ENCODE results near the gene UROC1.
"Not testable (repeated sequence)": the region's sequence is repeated elsewhere in the genome, so short reads cannot be mapped to it uniquely, and the experiment has no call there.

The UROC1 gene

GRCh38 chr3:126547721-126548120 lies 30.1 kb upstream of the UROC1 start:
- in situ Hi-C loops (cut with MboI; ENCODE audit: low sequenced_read_pairs), result no loop called here

DNA sequence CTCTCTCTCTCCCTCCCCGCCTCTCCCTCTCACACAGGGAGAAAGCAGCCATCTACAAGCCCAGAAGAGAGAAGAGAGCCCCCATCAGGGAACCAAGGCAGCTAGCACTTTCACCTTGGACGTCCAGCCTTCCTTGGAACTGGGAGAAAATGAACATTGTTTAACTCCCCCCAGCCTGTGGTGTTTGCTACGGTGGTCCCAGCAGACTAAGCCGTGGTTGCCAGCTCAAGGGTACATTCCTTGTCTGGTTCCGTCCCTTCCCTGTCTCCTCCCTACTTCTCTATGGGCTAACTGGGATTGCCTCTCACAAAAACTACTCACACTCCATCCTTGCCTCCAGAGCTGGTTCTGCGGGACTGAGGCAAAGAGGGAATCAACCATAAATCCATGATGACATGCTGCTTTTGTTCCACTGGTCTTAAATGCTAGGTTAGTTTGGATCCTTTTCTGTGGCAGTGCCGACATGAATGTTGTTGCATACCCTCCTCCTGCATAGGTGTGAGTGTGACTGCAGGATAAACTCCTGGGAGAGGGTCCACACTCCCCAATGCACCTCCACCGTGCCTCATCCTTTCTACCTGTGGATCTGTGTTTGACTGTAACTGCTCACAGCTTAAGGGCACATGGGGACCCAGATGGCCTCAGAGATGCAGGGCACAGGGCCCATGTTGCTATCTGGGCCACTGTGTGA lies 29.1 kb upstream of the UROC1 start:
- in situ Hi-C loops (cut with MboI; ENCODE audit: low sequenced_read_pairs), result no loop called here

DNA sequence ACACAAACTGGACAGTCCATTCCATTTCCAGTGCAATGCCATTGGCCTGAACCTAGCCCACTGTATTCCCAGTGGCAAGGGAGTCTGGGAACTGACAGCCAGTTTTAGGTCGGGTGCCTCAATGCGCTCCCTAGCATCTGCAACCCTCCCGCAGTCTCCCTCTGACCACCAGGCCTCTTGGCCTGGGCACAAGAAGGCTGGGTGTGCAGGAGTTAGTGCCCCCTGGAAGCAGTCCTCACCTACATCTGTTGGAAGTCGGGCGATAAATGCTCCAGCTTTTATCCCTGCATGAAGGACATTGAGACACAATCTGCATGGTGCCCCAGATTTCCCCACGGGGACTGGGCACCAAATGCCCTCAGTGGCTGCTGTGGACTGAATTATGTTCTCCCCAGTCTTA lies 28.4 kb upstream of the UROC1 start:
- in situ Hi-C loops (cut with MboI; ENCODE audit: low sequenced_read_pairs), result no loop called here

DNA sequence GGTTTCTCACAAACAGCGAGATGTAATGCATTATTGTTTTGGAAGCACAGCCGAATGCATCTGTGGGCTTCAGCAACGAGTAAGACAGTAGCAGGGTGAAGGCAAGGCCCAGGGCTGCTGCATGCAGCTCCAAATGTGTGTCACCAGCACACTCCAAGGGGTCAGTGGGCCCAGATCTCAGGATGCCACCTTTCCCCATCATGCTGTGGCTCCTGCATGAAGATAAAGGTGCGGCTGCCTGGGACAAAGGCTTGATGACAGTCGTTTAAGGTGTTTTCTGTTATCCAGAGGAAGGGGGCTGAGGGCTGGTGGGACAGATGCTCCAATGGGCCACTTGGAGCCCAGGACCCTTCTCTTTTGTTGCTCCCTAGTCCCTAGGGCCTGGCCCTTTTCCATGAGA lies 28.0 kb upstream of the UROC1 start:
- in situ Hi-C loops (cut with MboI; ENCODE audit: low sequenced_read_pairs), result no loop called here

GRCh38 chr3:126544596-126545281 lies 27.2 kb upstream of the UROC1 start:
- in situ Hi-C loops (cut with MboI; ENCODE audit: low sequenced_read_pairs), result no loop called here

DNA sequence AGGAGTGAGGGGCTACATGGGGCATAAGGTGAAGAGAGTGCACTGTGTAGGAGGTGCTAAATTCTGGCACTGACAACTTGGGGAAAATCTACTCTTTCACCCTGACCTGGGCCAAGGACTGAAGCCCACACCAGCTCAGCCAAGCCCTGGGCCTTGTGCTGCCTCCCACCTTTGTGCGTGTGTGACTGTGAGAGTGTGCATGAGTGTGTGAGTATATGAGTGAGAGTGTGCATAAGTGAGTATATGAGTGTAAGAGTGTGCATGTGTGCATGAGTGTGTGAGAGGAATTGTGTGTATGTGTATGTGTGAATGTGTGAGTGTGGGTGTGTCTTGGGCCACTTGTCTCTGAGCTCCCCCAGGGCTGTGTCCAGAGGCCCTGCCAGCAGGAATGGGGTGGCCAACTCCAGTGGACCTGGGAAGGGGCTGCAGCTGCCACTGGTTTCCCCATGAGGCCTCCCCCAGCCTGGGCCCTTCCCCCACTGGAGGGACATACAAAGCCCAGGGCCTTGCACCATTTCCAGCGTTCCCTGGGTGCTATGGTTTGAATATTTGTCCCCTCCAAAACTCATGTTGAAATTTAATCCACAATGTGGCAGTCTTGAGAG lies 26.0 kb upstream of the UROC1 start:
- in situ Hi-C loops (cut with MboI; ENCODE audit: low sequenced_read_pairs), result no loop called here

GRCh38 chr3:126542340-126543241 lies 25.0 kb upstream of the UROC1 start:
- in situ Hi-C loops (cut with MboI; ENCODE audit: low sequenced_read_pairs), result no loop called here

- in situ Hi-C loops (cut with MboI; ENCODE audit: low sequenced_read_pairs), result no loop called here
Measured at GRCh38 chr3:126541628-126542339, 24.2 kb upstream of the UROC1 start.

DNA sequence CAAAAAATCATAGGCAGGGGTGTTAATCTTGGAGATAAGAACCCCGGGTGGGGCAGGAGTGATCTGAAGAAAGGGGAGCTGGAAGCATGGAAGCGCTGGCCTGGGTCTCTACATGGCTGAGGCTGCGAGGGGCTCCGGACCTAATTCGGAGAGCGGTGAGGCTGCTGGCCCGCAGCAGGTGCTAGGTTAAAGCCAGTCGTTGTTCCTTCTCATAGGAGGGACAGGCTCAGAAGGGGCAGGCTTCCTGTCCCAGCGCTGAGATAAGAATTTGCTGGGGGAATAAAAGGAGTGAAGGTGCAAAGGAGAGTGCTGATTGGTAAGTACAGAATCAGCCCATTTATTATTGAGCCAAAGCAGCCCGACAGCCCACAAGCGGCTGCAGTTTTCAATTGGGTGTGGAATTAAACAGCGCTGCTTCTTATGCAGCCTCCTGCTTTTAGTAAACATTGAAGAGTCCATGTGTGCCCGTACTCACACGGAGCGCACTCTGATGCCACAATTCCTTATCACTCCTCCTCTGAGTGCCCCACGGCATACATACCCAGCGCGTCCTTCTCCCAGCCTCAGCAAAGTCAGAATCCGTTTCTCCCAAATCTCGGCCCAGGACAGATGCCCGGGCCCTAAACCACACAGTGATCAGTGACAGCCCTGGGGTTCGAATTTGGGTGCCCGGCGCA lies 23.5 kb upstream of the UROC1 start:
- in situ Hi-C loops (cut with MboI; ENCODE audit: low sequenced_read_pairs), result no loop called here

DNA sequence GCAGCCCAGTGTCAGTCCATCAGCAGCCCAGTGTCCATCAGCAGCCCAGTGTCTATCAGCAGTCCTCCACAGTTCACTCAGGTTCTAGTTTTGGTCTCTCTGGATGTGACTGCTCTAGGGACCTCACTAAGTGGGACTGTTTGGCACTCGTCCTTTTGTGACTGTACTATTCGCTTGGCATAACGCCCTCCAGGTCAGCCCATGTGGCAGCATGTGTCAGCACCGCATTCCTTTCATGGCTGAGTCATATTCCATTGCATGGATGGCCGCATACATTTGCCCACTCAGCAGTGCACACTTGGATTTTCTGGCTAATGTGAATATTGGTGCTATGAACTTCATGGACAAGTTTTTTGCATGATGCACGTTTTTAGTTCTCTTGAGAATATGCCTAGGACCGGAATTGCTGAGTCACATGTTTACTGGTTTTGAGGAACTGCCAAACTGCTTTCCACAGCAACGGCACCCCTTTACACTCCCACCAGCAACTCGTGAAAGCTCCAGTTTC lies 22.8 kb upstream of the UROC1 start:
- in situ Hi-C loops (cut with MboI; ENCODE audit: low sequenced_read_pairs), result no loop called here

GRCh38 chr3:126539558-126540250 lies 22.1 kb upstream of the UROC1 start:
- in situ Hi-C loops (cut with MboI; ENCODE audit: low sequenced_read_pairs), result no loop called here

- in situ Hi-C loops (cut with MboI; ENCODE audit: low sequenced_read_pairs), result no loop called here
Measured at GRCh38 chr3:126538966-126539365, 21.4 kb upstream of the UROC1 start.

DNA sequence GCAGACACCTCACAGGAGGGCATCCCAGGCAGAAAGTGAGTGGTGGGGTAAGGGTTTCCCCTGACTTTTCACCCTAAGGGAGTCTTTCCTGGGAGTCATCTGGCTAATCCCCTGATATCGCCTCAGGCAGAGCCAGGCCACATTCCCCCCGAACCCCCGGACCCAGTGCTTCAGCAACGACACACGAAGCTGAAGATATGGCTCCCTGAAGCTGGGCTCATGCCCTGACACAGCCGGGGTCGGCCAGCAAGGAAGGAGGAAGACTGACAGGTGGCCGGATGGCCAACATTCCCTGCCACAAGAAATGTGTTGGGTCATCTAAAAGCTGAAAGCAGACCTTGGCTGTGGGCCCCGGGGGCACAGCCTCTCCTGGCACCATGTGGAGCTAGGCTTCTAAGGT lies 20.7 kb upstream of the UROC1 start:
- in situ Hi-C loops (cut with MboI; ENCODE audit: low sequenced_read_pairs), result no loop called here

GRCh38 chr3:126537730-126538281 lies 20.2 kb upstream of the UROC1 start:
- in situ Hi-C loops (cut with MboI; ENCODE audit: low sequenced_read_pairs), result no loop called here

DNA sequence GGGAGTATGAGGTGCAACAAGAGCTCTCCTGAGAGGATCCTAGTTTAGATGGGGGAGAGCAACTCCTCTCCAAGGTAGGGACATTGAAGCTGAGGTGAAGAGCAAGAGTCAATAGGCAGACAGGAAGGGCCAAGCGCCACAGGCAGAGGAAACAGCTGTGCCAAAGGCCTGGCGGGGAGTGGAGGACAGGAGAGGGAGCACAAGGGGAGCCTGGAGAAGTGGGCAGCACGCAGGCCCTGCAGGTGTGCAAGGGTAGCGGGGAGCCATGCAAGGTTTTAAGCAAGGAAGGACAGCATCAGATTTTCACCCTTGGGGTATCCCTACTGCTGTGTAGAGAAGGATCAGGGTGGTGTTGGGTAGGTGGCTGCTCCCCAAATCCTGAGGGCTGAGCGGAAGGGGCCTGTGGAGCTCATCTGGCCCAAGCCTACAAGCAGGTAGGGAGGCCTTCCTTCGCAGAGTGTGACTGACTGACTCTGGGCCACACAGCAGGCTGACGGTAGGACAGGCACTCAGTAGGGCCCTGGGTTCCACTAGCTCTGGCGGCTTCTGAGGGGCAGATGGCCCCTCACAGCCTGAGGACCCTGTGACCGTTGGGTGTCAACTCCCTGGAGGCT lies 19.6 kb upstream of the UROC1 start:
- in situ Hi-C loops (cut with MboI; ENCODE audit: low sequenced_read_pairs), result no loop called here

GRCh38 chr3:126536126-126536525 lies 18.6 kb upstream of the UROC1 start:
- in situ Hi-C loops (cut with MboI; ENCODE audit: low sequenced_read_pairs), result no loop called here

GRCh38 chr3:126535636-126536035 lies 18.1 kb upstream of the UROC1 start:
- in situ Hi-C loops (cut with MboI; ENCODE audit: low sequenced_read_pairs), result no loop called here

- in situ Hi-C loops (cut with MboI; ENCODE audit: low sequenced_read_pairs), result not testable (repeated sequence)
Measured at GRCh38 chr3:126534716-126535115, 17.1 kb upstream of the UROC1 start.

- in situ Hi-C loops (cut with MboI; ENCODE audit: low sequenced_read_pairs), result no loop called here
Measured at GRCh38 chr3:126533506-126533905, 15.9 kb upstream of the UROC1 start.
